SK-N-SH treated with all-trans-retinoic acid at 6 μM for 48 hours (cell line): Measurements from ENCODE around the gene NACC1.

ENCODE experiments used
- ATAC-seq: fragments of 200-7000 bp; cut with Tn5 transposase; 3 replicates; pipeline ENCODE4 v1.9.1; 2020; ENCODE audit warnings: mild to moderate bottlenecking, moderate library complexity
- ARNTL ChIP-seq: fragments of 450-650 bp; formaldehyde crosslinking; IDR thresholded peaks from 2 replicates; pipeline ENCODE4 v1.5.0; 2020; ENCODE audit warnings: low read depth, mild to moderate bottlenecking, moderate library complexity, borderline replicate concordance
- BACH2 ChIP-seq: fragments of 250-450 bp; sonication (Bioruptor Pico); IDR thresholded peaks from 2 replicates; pipeline ENCODE4 v1.9.0; 2021; ENCODE audit warnings: mild to moderate bottlenecking, borderline replicate concordance
- CSDC2 ChIP-seq: fragments of 250-450 bp; sonication (Bioruptor Pico); IDR thresholded peaks from 2 replicates; pipeline ENCODE4 v1.5.0; 2020; ENCODE audit warnings: mild to moderate bottlenecking, moderate library complexity
- ESRRG ChIP-seq: fragments of 250-450 bp; sonication (Bioruptor Pico); IDR thresholded peaks from 2 replicates; pipeline ENCODE4 v1.6.1; 2021; ENCODE audit warnings: mild to moderate bottlenecking
- GLIS3 ChIP-seq: fragments of 250-450 bp; sonication (Bioruptor Pico); IDR thresholded peaks from 2 replicates; pipeline ENCODE4 v1.5.0; 2020; ENCODE audit warnings: mild to moderate bottlenecking, moderate library complexity
- ISL1 ChIP-seq: fragments of 250-450 bp; sonication (Bioruptor Pico); IDR thresholded peaks from 2 replicates; pipeline ENCODE4 v2.1.2; 2022; ENCODE audit warnings: mild to moderate bottlenecking, moderate library complexity
- OSR1 ChIP-seq: fragments of 250-450 bp; sonication (Bioruptor Pico); IDR thresholded peaks from 2 replicates; pipeline ENCODE4 v1.8.0; 2022; ENCODE audit warnings: moderate library complexity, mild to moderate bottlenecking, inconsistent platforms
- PPARA ChIP-seq: fragments of 250-450 bp; sonication (Bioruptor Pico); IDR thresholded peaks from 2 replicates; pipeline ENCODE4 v1.5.0; 2020; ENCODE audit warnings: mild to moderate bottlenecking, borderline replicate concordance
- RARB ChIP-seq: fragments of 250-450 bp; sonication (Bioruptor Pico); IDR thresholded peaks from 2 replicates; pipeline ENCODE4 v1.8.0; 2021; ENCODE audit warnings: mild to moderate bottlenecking, moderate library complexity
- SNAI2 ChIP-seq: fragments of 250-450 bp; sonication (Bioruptor Pico); IDR thresholded peaks from 2 replicates; pipeline ENCODE4 v1.5.0; 2020; ENCODE audit warnings: mild to moderate bottlenecking, moderate library complexity
- TCF4 ChIP-seq: fragments of 250-450 bp; sonication (Bioruptor Pico); IDR thresholded peaks from 2 replicates; pipeline ENCODE4 v1.8.0; 2021; ENCODE audit warnings: mild to moderate bottlenecking, moderate library complexity, borderline replicate concordance
- TOX ChIP-seq: fragments of 250-450 bp; sonication (Bioruptor Pico); IDR thresholded peaks from 2 replicates; pipeline ENCODE4 v1.8.0; 2021; ENCODE audit warnings: mild to moderate bottlenecking, moderate library complexity, borderline replicate concordance
- ZC3H10 ChIP-seq: fragments of 250-450 bp; sonication (Bioruptor Pico); IDR thresholded peaks from 2 replicates; pipeline ENCODE4 v1.5.1; 2021; ENCODE audit warnings: mild to moderate bottlenecking, moderate library complexity
- ZFP3 ChIP-seq: fragments of 250-450 bp; sonication (Bioruptor Pico); IDR thresholded peaks from 2 replicates; pipeline ENCODE4 v1.5.0; 2020; ENCODE audit warnings: mild to moderate bottlenecking, moderate library complexity
- ZFP30 ChIP-seq: fragments of 450-650 bp; formaldehyde crosslinking; IDR thresholded peaks from 2 replicates; pipeline ENCODE4 v1.5.0; 2022; ENCODE audit warnings: mild to moderate bottlenecking, moderate library complexity
- ZNF565 ChIP-seq: fragments of 450-650 bp; formaldehyde crosslinking; conservative IDR thresholded peaks from 2 replicates; pipeline ENCODE4 v1.5.0; 2020; ENCODE audit warnings: low read depth, mild to moderate bottlenecking, moderate library complexity
- ZNF70 ChIP-seq: fragments of 450-650 bp; formaldehyde crosslinking; IDR thresholded peaks from 2 replicates; pipeline ENCODE4 v1.5.0; 2020; ENCODE audit warnings: mild to moderate bottlenecking, moderate library complexity
- ZNF8 ChIP-seq: fragments of 450-650 bp; formaldehyde crosslinking; IDR thresholded peaks from 2 replicates; pipeline ENCODE4 v1.5.0; 2020; ENCODE audit warnings: mild to moderate bottlenecking, moderate library complexity
- TF ChIP-seq, protein P1 (sequence below): fragments of 250-450 bp; sonication (Bioruptor Pico); IDR thresholded peaks from 2 replicates; pipeline ENCODE4 v1.5.0; 2020; ENCODE audit warnings: mild to moderate bottlenecking, moderate library complexity
- TF ChIP-seq, protein P2 (sequence below): fragments of 250-450 bp; sonication (Bioruptor Pico); IDR thresholded peaks from 2 replicates; pipeline ENCODE4 v1.8.0; 2020; ENCODE audit warnings: mild to moderate bottlenecking, moderate library complexity, borderline replicate concordance
- TF ChIP-seq, protein P3 (sequence below): fragments of 250-450 bp; sonication (Bioruptor Pico); IDR thresholded peaks from 2 replicates; pipeline ENCODE4 v1.8.0; 2021; ENCODE audit warnings: low read depth, mild to moderate bottlenecking, moderate library complexity, borderline replicate concordance
- TF ChIP-seq, protein P4 (sequence below): fragments of 250-450 bp; sonication (Bioruptor Pico); IDR thresholded peaks from 2 replicates; pipeline ENCODE4 v1.5.1; 2021; ENCODE audit warnings: mild to moderate bottlenecking, moderate library complexity
- TF ChIP-seq, protein P5 (sequence below): fragments of 250-450 bp; sonication (Bioruptor Pico); IDR thresholded peaks from 2 replicates; pipeline ENCODE4 v1.5.1; 2020; ENCODE audit warnings: low read depth, mild to moderate bottlenecking, moderate library complexity

Gene NACC1

DNA sequence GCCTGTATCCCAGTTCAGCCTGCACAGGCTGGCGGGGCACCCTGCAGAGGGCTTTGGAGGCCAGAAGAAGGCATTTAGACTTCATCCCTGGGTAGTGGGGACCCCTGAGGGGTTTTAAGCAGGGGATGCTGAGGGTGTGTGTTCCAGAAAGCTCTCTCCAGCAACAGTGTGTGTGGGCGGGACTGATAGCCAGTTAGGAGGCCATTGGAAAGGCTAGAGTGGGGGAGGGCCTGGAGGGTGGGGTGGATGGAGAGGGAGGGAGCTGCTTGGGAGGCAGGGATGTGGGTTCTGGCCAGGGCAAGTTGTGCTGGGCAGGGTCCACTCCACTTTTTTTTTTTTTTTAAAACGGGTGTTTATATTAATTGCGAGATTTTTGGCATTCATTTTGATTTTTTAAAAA is 43.7 kb upstream of the NACC1 start:
- no peak for ATAC-seq
- TF ChIP-seq CSDC2 (CRISPR knock-in tag), result no peak
- TF ChIP-seq, protein P1, sequence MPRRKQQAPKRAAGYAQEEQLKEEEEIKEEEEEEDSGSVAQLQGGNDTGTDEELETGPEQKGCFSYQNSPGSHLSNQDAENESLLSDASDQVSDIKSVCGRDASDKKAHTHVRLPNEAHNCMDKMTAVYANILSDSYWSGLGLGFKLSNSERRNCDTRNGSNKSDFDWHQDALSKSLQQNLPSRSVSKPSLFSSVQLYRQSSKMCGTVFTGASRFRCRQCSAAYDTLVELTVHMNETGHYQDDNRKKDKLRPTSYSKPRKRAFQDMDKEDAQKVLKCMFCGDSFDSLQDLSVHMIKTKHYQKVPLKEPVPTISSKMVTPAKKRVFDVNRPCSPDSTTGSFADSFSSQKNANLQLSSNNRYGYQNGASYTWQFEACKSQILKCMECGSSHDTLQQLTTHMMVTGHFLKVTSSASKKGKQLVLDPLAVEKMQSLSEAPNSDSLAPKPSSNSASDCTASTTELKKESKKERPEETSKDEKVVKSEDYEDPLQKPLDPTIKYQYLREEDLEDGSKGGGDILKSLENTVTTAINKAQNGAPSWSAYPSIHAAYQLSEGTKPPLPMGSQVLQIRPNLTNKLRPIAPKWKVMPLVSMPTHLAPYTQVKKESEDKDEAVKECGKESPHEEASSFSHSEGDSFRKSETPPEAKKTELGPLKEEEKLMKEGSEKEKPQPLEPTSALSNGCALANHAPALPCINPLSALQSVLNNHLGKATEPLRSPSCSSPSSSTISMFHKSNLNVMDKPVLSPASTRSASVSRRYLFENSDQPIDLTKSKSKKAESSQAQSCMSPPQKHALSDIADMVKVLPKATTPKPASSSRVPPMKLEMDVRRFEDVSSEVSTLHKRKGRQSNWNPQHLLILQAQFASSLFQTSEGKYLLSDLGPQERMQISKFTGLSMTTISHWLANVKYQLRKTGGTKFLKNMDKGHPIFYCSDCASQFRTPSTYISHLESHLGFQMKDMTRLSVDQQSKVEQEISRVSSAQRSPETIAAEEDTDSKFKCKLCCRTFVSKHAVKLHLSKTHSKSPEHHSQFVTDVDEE (CRISPR knock-in tag), result no peak
- no peak for TF ChIP-seq ZFP30
- TF ChIP-seq BACH2 (CRISPR knock-in tag), result no peak
- no peak for TF ChIP-seq TCF4
- no peak for TF ChIP-seq SNAI2 (CRISPR knock-in tag)
- no peak for TF ChIP-seq GLIS3 (CRISPR knock-in tag)
- TF ChIP-seq ZNF70, result no peak
- TF ChIP-seq, protein P2, sequence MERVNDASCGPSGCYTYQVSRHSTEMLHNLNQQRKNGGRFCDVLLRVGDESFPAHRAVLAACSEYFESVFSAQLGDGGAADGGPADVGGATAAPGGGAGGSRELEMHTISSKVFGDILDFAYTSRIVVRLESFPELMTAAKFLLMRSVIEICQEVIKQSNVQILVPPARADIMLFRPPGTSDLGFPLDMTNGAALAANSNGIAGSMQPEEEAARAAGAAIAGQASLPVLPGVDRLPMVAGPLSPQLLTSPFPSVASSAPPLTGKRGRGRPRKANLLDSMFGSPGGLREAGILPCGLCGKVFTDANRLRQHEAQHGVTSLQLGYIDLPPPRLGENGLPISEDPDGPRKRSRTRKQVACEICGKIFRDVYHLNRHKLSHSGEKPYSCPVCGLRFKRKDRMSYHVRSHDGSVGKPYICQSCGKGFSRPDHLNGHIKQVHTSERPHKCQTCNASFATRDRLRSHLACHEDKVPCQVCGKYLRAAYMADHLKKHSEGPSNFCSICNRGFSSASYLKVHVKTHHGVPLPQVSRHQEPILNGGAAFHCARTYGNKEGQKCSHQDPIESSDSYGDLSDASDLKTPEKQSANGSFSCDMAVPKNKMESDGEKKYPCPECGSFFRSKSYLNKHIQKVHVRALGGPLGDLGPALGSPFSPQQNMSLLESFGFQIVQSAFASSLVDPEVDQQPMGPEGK (CRISPR knock-in tag), result no peak
- no peak for TF ChIP-seq ZC3H10
- TF ChIP-seq, protein P3, sequence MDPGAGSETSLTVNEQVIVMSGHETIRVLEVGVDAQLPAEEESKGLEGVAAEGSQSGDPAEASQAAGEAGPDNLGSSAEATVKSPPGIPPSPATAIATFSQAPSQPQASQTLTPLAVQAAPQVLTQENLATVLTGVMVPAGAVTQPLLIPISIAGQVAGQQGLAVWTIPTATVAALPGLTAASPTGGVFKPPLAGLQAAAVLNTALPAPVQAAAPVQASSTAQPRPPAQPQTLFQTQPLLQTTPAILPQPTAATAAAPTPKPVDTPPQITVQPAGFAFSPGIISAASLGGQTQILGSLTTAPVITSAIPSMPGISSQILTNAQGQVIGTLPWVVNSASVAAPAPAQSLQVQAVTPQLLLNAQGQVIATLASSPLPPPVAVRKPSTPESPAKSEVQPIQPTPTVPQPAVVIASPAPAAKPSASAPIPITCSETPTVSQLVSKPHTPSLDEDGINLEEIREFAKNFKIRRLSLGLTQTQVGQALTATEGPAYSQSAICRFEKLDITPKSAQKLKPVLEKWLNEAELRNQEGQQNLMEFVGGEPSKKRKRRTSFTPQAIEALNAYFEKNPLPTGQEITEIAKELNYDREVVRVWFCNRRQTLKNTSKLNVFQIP (CRISPR knock-in tag), result no peak

DNA sequence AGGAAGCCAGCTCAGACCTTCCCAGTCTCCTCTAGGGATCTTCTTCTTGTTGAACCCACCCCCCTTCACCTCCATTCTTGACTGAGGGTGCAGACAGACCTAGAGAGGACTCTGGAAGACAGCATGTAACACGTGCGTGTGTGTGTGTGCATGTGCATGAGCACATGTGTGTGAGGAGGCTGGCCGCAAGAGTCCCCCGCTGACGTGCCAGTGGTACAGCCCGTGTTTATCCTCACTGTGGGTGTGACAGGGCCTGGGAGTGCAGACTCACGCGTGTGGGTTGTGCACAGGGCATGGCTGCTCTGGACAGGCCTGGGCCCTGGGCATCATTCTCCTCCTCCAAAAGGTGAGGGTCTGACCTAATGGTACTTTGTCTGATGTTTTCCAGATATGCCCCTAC is 41.7 kb upstream of the NACC1 start:
- ATAC-seq, result no peak
- TF ChIP-seq SNAI2 (CRISPR knock-in tag), result no peak
- no peak for TF ChIP-seq ZC3H10
- TF ChIP-seq TOX (CRISPR knock-in tag), result no peak
- no peak for TF ChIP-seq PPARA (CRISPR knock-in tag)
- TF ChIP-seq BACH2 (CRISPR knock-in tag), result no peak
- TF ChIP-seq OSR1 (CRISPR knock-in tag), result no peak
- no peak for TF ChIP-seq TCF4
- no peak for TF ChIP-seq GLIS3 (CRISPR knock-in tag)
- no peak for TF ChIP-seq RARB
- TF ChIP-seq ISL1 (CRISPR knock-in tag), result no peak
- TF ChIP-seq ARNTL (CRISPR knock-in tag), result no peak
- TF ChIP-seq ZNF8, result no peak
- TF ChIP-seq ESRRG (CRISPR knock-in tag), result no peak
- TF ChIP-seq ZNF565 (CRISPR knock-in tag), result no peak
- no peak for TF ChIP-seq CSDC2 (CRISPR knock-in tag)
- TF ChIP-seq, protein P4, sequence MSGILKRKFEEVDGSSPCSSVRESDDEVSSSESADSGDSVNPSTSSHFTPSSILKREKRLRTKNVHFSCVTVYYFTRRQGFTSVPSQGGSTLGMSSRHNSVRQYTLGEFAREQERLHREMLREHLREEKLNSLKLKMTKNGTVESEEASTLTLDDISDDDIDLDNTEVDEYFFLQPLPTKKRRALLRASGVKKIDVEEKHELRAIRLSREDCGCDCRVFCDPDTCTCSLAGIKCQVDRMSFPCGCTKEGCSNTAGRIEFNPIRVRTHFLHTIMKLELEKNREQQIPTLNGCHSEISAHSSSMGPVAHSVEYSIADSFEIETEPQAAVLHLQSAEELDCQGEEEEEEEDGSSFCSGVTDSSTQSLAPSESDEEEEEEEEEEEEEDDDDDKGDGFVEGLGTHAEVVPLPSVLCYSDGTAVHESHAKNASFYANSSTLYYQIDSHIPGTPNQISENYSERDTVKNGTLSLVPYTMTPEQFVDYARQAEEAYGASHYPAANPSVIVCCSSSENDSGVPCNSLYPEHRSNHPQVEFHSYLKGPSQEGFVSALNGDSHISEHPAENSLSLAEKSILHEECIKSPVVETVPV, result no peak
- TF ChIP-seq ZFP3 (CRISPR knock-in tag), result no peak
- TF ChIP-seq, protein P5, sequence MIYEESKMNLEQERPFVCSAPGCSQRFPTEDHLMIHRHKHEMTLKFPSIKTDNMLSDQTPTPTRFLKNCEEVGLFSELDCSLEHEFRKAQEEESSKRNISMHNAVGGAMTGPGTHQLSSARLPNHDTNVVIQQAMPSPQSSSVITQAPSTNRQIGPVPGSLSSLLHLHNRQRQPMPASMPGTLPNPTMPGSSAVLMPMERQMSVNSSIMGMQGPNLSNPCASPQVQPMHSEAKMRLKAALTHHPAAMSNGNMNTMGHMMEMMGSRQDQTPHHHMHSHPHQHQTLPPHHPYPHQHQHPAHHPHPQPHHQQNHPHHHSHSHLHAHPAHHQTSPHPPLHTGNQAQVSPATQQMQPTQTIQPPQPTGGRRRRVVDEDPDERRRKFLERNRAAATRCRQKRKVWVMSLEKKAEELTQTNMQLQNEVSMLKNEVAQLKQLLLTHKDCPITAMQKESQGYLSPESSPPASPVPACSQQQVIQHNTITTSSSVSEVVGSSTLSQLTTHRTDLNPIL (CRISPR knock-in tag), result no peak
- TF ChIP-seq, protein P3 (CRISPR knock-in tag), result no peak
- TF ChIP-seq, all 23 proteins: peak for 0
